Lung (tissue), 12 donors: ENCODE results near the gene CCDC134. TPM values are rescaled to one million over a fixed set of nuclear protein-coding genes. Genes with fewer than 3 reads are reported as not detected.
A peak's percentile ranks its signal among the peaks of the same experiment; 100 is the strongest.

Experiments
- ATAC-seq: fragments of 200-7000 bp; cut with Tn5 transposase; one replicate; pipeline ENCODE4 v1.9.1; 2020; ENCODE audit warnings: moderate number of reproducible peaks; ENCODE audit not compliant: insufficient read depth, low FRiP score
- DNase-seq, 3 donors: peaks; one replicate each; pipeline ENCODE4 v3.0.0-alpha.2; 2013 to 2017
- H3K27ac ChIP-seq, 2 donors: one replicate each; pipeline ENCODE4 v1.5.1; 2013; ENCODE audit warnings: mild to moderate bottlenecking in 2 of 2, moderate library complexity in 2 of 2, control low read depth in 1 of 2, inconsistent platforms in 1 of 2, low read depth in 1 of 2, low read length in 1 of 2
- H3K27me3 ChIP-seq, 3 donors: one replicate each; pipeline ENCODE4 v1.5.1; 2013; ENCODE audit warnings: low read length in 2 of 3; ENCODE audit not compliant: control insufficient read depth in 3 of 3, insufficient read depth in 3 of 3
- H3K36me3 ChIP-seq, 4 donors: one replicate each; pipeline ENCODE4 v1.5.1; 2013; ENCODE audit warnings: low read length in 4 of 4, mild to moderate bottlenecking in 1 of 4, moderate library complexity in 1 of 4; ENCODE audit not compliant: control insufficient read depth in 4 of 4, insufficient read depth in 4 of 4
- H3K4me1 ChIP-seq, 5 donors: one replicate each; pipeline ENCODE4 v1.5.1; 2013; ENCODE audit warnings: low read length in 5 of 5, mild to moderate bottlenecking in 2 of 5, moderate library complexity in 1 of 5; ENCODE audit not compliant: control insufficient read depth in 5 of 5, insufficient read depth in 5 of 5
- H3K4me3 ChIP-seq: one replicate; pipeline ENCODE4 v1.5.1; 2013; ENCODE audit warnings: mild to moderate bottlenecking, control low read depth, moderate library complexity
- H3K9ac ChIP-seq, 2 donors: one replicate each; pipeline ENCODE4 v1.5.1; 2013; ENCODE audit warnings: low read length in 2 of 2, control low read depth in 1 of 2; ENCODE audit not compliant: insufficient read depth in 1 of 2
- H3K9me3 ChIP-seq, 4 donors: one replicate each; pipeline ENCODE4 v1.5.1; 2013; ENCODE audit warnings: low read length in 3 of 4, mild to moderate bottlenecking in 1 of 4, moderate library complexity in 1 of 4; ENCODE audit not compliant: control insufficient read depth in 4 of 4, insufficient read depth in 3 of 4
- WGBS, 2 donors: extraction: QIAGEN DNeasy Blood & Tissue Kit; methylation state at CpG; one replicate each; pipeline ENCODE4 v1.1.7; 2013; 5-methylcytosine and 5-hydroxymethylcytosine counted together
- polyA plus RNA-seq, 2 donors: library from polyadenylated mRNA; stranded (reverse); fragments of 200-250 nt; gene quantifications; one replicate each; pipeline ENCODE4 v1.2.1, GENCODE V29; 2013
- total RNA-seq, 2 donors: library from RNA; depleted of rRNA in 1 of 2; stranded (reverse); fragments of >200 nt in 1 of 2; gene quantifications; one replicate each; pipeline ENCODE4 v1.2.1, GENCODE V29; 2014 to 2021
- TF ChIP-seq, protein P1 (sequence below): IDR thresholded peaks from 2 replicates; pipeline ENCODE4 v1.5.1; 2012; ENCODE audit warnings: mild to moderate bottlenecking; ENCODE audit errors: control extremely low read depth, extremely low read depth
- donor health status: control.
- donor health status: control.
- donor health status: Bipolar disorder and iron deficiency.
- donor health status: healthy.
- donor health status: DM: yes; HTN: yes; CAD: no.

CCDC134 gene
- total and polyA plus RNA-seq, 4 donors = 2.5 to 10.6 (median 7.0) TPM

- Histone ChIP-seq H3K27me3 (no peaks in the 10 kb centered on the region), H3K9ac (no peak overlapping the region), H3K4me3 (no peak overlapping the region), H3K9me3 (no peaks in the 10 kb centered on the region), H3K4me1 (no peaks in the 10 kb centered on the region), H3K36me3 (peaks cover 21 to 42% (median 28%) of the 10 kb centered on the region in 4 donors), H3K27ac (no peak overlapping the region)
- TF ChIP-seq, protein P1, sequence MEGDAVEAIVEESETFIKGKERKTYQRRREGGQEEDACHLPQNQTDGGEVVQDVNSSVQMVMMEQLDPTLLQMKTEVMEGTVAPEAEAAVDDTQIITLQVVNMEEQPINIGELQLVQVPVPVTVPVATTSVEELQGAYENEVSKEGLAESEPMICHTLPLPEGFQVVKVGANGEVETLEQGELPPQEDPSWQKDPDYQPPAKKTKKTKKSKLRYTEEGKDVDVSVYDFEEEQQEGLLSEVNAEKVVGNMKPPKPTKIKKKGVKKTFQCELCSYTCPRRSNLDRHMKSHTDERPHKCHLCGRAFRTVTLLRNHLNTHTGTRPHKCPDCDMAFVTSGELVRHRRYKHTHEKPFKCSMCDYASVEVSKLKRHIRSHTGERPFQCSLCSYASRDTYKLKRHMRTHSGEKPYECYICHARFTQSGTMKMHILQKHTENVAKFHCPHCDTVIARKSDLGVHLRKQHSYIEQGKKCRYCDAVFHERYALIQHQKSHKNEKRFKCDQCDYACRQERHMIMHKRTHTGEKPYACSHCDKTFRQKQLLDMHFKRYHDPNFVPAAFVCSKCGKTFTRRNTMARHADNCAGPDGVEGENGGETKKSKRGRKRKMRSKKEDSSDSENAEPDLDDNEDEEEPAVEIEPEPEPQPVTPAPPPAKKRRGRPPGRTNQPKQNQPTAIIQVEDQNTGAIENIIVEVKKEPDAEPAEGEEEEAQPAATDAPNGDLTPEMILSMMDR = no peak
- WGBS, 2 donors = 86 to 89% methylated on average over 4 of the region's 4 CpGs
- DNase-seq (no peak), ATAC-seq (no peak)
Measured at GRCh38 chr22:41870786-41871185, 70.3 kb downstream of the CCDC134 start.

DNA sequence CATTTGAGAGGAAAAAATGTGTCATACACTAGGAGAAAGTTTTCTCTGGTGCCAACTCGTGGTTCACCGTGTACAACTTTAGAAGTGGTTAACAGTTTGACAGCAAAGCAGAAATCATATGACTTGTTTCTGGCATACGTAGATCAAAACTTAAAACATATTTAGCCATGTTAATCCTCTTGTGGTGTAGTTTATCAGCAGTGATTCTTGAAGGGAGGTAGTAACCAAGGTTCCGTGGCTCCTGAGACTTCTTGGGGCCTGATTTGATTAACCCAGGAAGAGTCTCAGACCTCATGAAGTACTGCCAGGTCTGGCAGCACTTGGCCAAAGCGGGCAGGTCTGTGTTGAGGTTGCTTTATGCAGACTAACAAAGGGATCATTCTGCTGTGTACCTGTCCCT lies 72.9 kb downstream of the CCDC134 start:
- WGBS, 2 donors = 70 to 81% methylated on average over 5 of the region's 5 CpGs
- H3K4me1 ChIP-seq = no peaks in the 10 kb centered on the region
- peaks cover 19 to 45% (median 33%) of the 10 kb centered on the region in 4 donors for H3K36me3 ChIP-seq
- H3K27ac ChIP-seq = peak overlapping the region in 1 of 2 donors; percentile 67
- H3K9ac ChIP-seq = no peak overlapping the region
- DNase-seq = no peak
- ATAC-seq = no peak
- no peak overlapping the region for H3K4me3 ChIP-seq
- H3K27me3 ChIP-seq = no peaks in the 10 kb centered on the region
- TF ChIP-seq, protein P1 = no peak
- no peaks in the 10 kb centered on the region for H3K9me3 ChIP-seq

- DNase-seq (no peak), ATAC-seq (no peak)
- WGBS, 2 donors = 93 to 96% methylated on average over 2 of the region's 2 CpGs
- no peak overlapping the region for H3K9ac ChIP-seq
- TF ChIP-seq, protein P1 = no peak
- H3K4me3 ChIP-seq = no peak overlapping the region
- H3K36me3 ChIP-seq = peaks cover 24 to 46% (median 29%) of the 10 kb centered on the region in 4 donors
- no peaks in the 10 kb centered on the region for H3K27me3 ChIP-seq
- no peaks in the 10 kb centered on the region for H3K9me3 ChIP-seq
- H3K27ac ChIP-seq = peak overlapping the region in 1 of 2 donors; percentile 67
- H3K4me1 ChIP-seq = no peaks in the 10 kb centered on the region
Measured at GRCh38 chr22:41874090-41874489, 73.6 kb downstream of the CCDC134 start.
